ENCODE data around the gene CSN2. TPM values are rescaled to one million over a fixed set of nuclear protein-coding genes. Genes with fewer than 3 reads are reported as not detected.

CSN2 gene
- polyA plus RNA-seq, 12 donors: 0.22 TPM; not detected in 11

GRCh38 chr4:69907151-69907550, 58.4 kb downstream of the CSN2 start:
- DNase-seq: no peak

Other genes starting within 250 kb of the CSN2 start
- gene SULT1B1, start 205.1 kb downstream of the CSN2 start, polyA plus RNA-seq (ENCODE audit: insufficient read length in 12 of 12): 10 to 100 TPM in 2 of 12 donors, 1 to 10 TPM in 3, under 1 TPM in 6, not detected in 1; 0.32 to 15.8 (median 0.94) TPM
- 100 to 1,000 TPM in 1 of 12 donors, 10 to 100 TPM in 10, not detected in 1; 21.1 to 160 (median 38.2) TPM for gene SULT1E1, start 105.6 kb downstream of the CSN2 start, polyA plus RNA-seq (ENCODE audit: insufficient read length in 12 of 12)
- gene CSN1S1, start 34.7 kb downstream of the CSN2 start, polyA plus RNA-seq (ENCODE audit: insufficient read length in 12 of 12): not detected
- not detected for gene STATH, start 30.2 kb upstream of the CSN2 start, polyA plus RNA-seq (ENCODE audit: insufficient read length in 12 of 12)
- not detected for gene HTN3, start 62.7 kb upstream of the CSN2 start, polyA plus RNA-seq (ENCODE audit: insufficient read length in 12 of 12)
- not detected for gene HTN1, start 84.7 kb upstream of the CSN2 start, polyA plus RNA-seq (ENCODE audit: insufficient read length in 12 of 12)
- under 1 TPM in 3 of 12 donors, not detected in 9; 0.04 to 0.10 (median 0.04) TPM for gene PRR27, start 188.5 kb upstream of the CSN2 start, polyA plus RNA-seq (ENCODE audit: insufficient read length in 12 of 12)
- gene ODAM, start 230.0 kb upstream of the CSN2 start, polyA plus RNA-seq (ENCODE audit: insufficient read length in 12 of 12): 1 to 10 TPM in 1 of 12 donors, under 1 TPM in 2, not detected in 9; 0.20 to 1.8 (median 0.77) TPM